HEK293 (cell line): ENCODE data around the gene RPL13A.

Experiments
- CTCF ChIA-PET: fragments of 350-600 bp; formaldehyde crosslinking; extraction: SDS; loops from one replicate; lab custom pipeline; 2021; ENCODE audit warnings: antibody characterized with exemption; lab: Yijun Ruan, JAX
- POLR2A ChIA-PET: fragments of 300-600 bp; formaldehyde crosslinking; extraction: SDS; loops from one replicate; lab custom pipeline; 2020; ENCODE audit warnings: antibody characterized with exemption, inconsistent platforms; lab: Yijun Ruan, JAX
- H3K27ac ChIP-seq: fragments of 200-500 bp; sonication (Bioruptor generic); 2 replicates; pipeline ENCODE4 v1.5.1; 2014; ENCODE audit warnings: low read depth, low read length, control low read depth, inconsistent platforms; ENCODE audit errors: extremely low read depth
- H3K36me3 ChIP-seq, 2 experiments: fragments of 200-500 bp in 1 of 2; sonication (Bioruptor generic) in 1 of 2; 1 replicate in 1 of 2; 2 replicates in 1 of 2; pipeline ENCODE4 v1.5.1; 2014 to 2017; ENCODE audit warnings: inconsistent platforms in 2 of 2, low read length in 2 of 2; ENCODE audit not compliant: control insufficient read depth in 2 of 2, insufficient read depth in 1 of 2
- H3K4me1 ChIP-seq: fragments of 200-500 bp; sonication (Bioruptor generic); 2 replicates; pipeline ENCODE4 v1.5.1; 2014; ENCODE audit warnings: mild to moderate bottlenecking, low read length, inconsistent platforms; ENCODE audit not compliant: control insufficient read depth, insufficient read depth
- H3K4me3 ChIP-seq: 2 replicates; pipeline ENCODE4 v1.5.1; 2011; ENCODE audit warnings: low read depth, mild to moderate bottlenecking, control low read depth, low read length, moderate library complexity
- H3K9me3 ChIP-seq: fragments of 200-500 bp; sonication (Bioruptor generic); 2 replicates; pipeline ENCODE4 v1.5.1; 2014; ENCODE audit warnings: low read depth, low read length, inconsistent platforms; ENCODE audit not compliant: control insufficient read depth, insufficient read depth
- BCL11B ChIP-seq: fragments of 450-650 bp; formaldehyde crosslinking; IDR thresholded peaks from 2 replicates; pipeline ENCODE4 v1.5.1; 2016; ENCODE audit warnings: low read depth, missing biosample characterization, missing genetic modification characterization
- CTCF ChIP-seq: fragments of 450-650 bp; formaldehyde crosslinking; IDR thresholded peaks from 2 replicates; pipeline ENCODE4 v1.5.1; 2016; ENCODE audit warnings: missing biosample characterization, missing genetic modification characterization
- IKZF3 ChIP-seq: fragments of 450-650 bp; IDR thresholded peaks from 2 replicates; pipeline ENCODE4 v1.5.0; 2018; ENCODE audit warnings: missing biosample characterization, mild to moderate bottlenecking, missing genetic modification characterization, moderate library complexity
- KLF17 ChIP-seq: fragments of 450-650 bp; formaldehyde crosslinking; IDR thresholded peaks from 2 replicates; pipeline ENCODE4 v1.5.1; 2016; ENCODE audit warnings: missing biosample characterization, missing genetic modification characterization
- KLF8 ChIP-seq: fragments of 450-650 bp; formaldehyde crosslinking; IDR thresholded peaks from 2 replicates; pipeline ENCODE4 v1.5.1; 2016; ENCODE audit warnings: missing biosample characterization, missing genetic modification characterization
- PATZ1 ChIP-seq: fragments of 450-650 bp; formaldehyde crosslinking; IDR thresholded peaks from 2 replicates; pipeline ENCODE4 v1.5.1; 2016; ENCODE audit warnings: missing biosample characterization, missing genetic modification characterization
- SP3 ChIP-seq: fragments of 450-650 bp; formaldehyde crosslinking; IDR thresholded peaks from 2 replicates; pipeline ENCODE4 v1.5.1; 2016; ENCODE audit warnings: missing biosample characterization, missing genetic modification characterization
- SP7 ChIP-seq: fragments of 450-650 bp; formaldehyde crosslinking; IDR thresholded peaks from 2 replicates; pipeline ENCODE4 v1.5.1; 2016; ENCODE audit warnings: missing biosample characterization, missing genetic modification characterization
- TCF7L2 ChIP-seq: IDR thresholded peaks from 2 replicates; pipeline ENCODE4 v1.6.1; 2011; ENCODE audit warnings: low read depth, mild to moderate bottlenecking, inconsistent platforms, low read length, moderate library complexity, borderline replicate concordance
- TRIM28 ChIP-seq: IDR thresholded peaks from 2 replicates; pipeline ENCODE4 v1.6.1; 2011; ENCODE audit warnings: low read length, control low read depth, borderline replicate concordance
- YY1 ChIP-seq: fragments of 450-650 bp; formaldehyde crosslinking; IDR thresholded peaks from 2 replicates; pipeline ENCODE4 v1.5.1; 2018; ENCODE audit warnings: missing biosample characterization, missing genetic modification characterization
- ZBTB17 ChIP-seq: fragments of 450-650 bp; formaldehyde crosslinking; IDR thresholded peaks from 2 replicates; pipeline ENCODE4 v1.5.1; 2016; ENCODE audit warnings: missing biosample characterization, missing genetic modification characterization
- ZBTB20 ChIP-seq: fragments of 450-650 bp; formaldehyde crosslinking; IDR thresholded peaks from 2 replicates; pipeline ENCODE4 v1.5.1; 2016; ENCODE audit warnings: missing biosample characterization, missing genetic modification characterization
- ZBTB48 ChIP-seq: fragments of 450-650 bp; formaldehyde crosslinking; IDR thresholded peaks from 2 replicates; pipeline ENCODE4 v1.5.1; 2016; ENCODE audit warnings: missing biosample characterization, missing genetic modification characterization
- ZBTB7A ChIP-seq: fragments of 450-650 bp; formaldehyde crosslinking; IDR thresholded peaks from 2 replicates; pipeline ENCODE4 v1.5.1; 2016; ENCODE audit warnings: low read depth, missing biosample characterization, missing genetic modification characterization
- ZNF10 ChIP-seq: fragments of 450-650 bp; formaldehyde crosslinking; IDR thresholded peaks from 2 replicates; pipeline ENCODE4 v1.5.1; 2017; ENCODE audit warnings: missing biosample characterization, missing genetic modification characterization
- ZNF132 ChIP-seq: fragments of 450-650 bp; formaldehyde crosslinking; IDR thresholded peaks from 2 replicates; pipeline ENCODE4 v1.5.1; 2017; ENCODE audit warnings: missing biosample characterization, missing genetic modification characterization, borderline replicate concordance
- ZNF140 ChIP-seq: fragments of 450-650 bp; formaldehyde crosslinking; IDR thresholded peaks from 2 replicates; pipeline ENCODE4 v1.5.1; 2016; ENCODE audit warnings: missing biosample characterization, missing genetic modification characterization
- ZNF148 ChIP-seq: fragments of 450-650 bp; formaldehyde crosslinking; IDR thresholded peaks from 2 replicates; pipeline ENCODE4 v1.5.0; 2017; ENCODE audit warnings: missing biosample characterization, missing genetic modification characterization, borderline replicate concordance
- ZNF169 ChIP-seq: fragments of 450-650 bp; formaldehyde crosslinking; IDR thresholded peaks from 2 replicates; pipeline ENCODE4 v1.5.1; 2016; ENCODE audit warnings: missing biosample characterization, missing genetic modification characterization
- ZNF202 ChIP-seq: fragments of 450-650 bp; formaldehyde crosslinking; IDR thresholded peaks from 2 replicates; pipeline ENCODE4 v1.5.1; 2016; ENCODE audit warnings: missing biosample characterization, missing genetic modification characterization, borderline replicate concordance
- ZNF23 ChIP-seq: fragments of 450-650 bp; formaldehyde crosslinking; IDR thresholded peaks from 2 replicates; pipeline ENCODE4 v1.5.1; 2016; ENCODE audit warnings: missing biosample characterization, missing genetic modification characterization, borderline replicate concordance
- ZNF391 ChIP-seq: fragments of 450-650 bp; formaldehyde crosslinking; IDR thresholded peaks from 2 replicates; pipeline ENCODE4 v1.5.1; 2016; ENCODE audit warnings: low read depth, missing biosample characterization, missing genetic modification characterization, borderline replicate concordance
- ZNF416 ChIP-seq: fragments of 450-650 bp; formaldehyde crosslinking; IDR thresholded peaks from 2 replicates; pipeline ENCODE4 v1.5.1; 2016; ENCODE audit warnings: missing biosample characterization, missing genetic modification characterization
- ZNF580 ChIP-seq: fragments of 450-650 bp; formaldehyde crosslinking; IDR thresholded peaks from 2 replicates; pipeline ENCODE4 v1.5.1; 2016; ENCODE audit warnings: missing biosample characterization, missing genetic modification characterization
- ZNF621 ChIP-seq: fragments of 450-650 bp; formaldehyde crosslinking; IDR thresholded peaks from 2 replicates; pipeline ENCODE4 v1.5.1; 2017; ENCODE audit warnings: missing biosample characterization, missing genetic modification characterization
- ZNF626 ChIP-seq: fragments of 450-650 bp; sonication (Bioruptor Pico); formaldehyde crosslinking; IDR thresholded peaks from 2 replicates; pipeline ENCODE4 v1.5.1; 2018; ENCODE audit warnings: missing biosample characterization, missing genetic modification characterization, inconsistent platforms
- ZNF645 ChIP-seq: fragments of 450-650 bp; formaldehyde crosslinking; IDR thresholded peaks from 2 replicates; pipeline ENCODE4; 2016; ENCODE audit warnings: missing biosample characterization, missing genetic modification characterization
- ZNF707 ChIP-seq: fragments of 450-650 bp; formaldehyde crosslinking; IDR thresholded peaks from 2 replicates; pipeline ENCODE4 v1.5.1; 2016; ENCODE audit warnings: missing biosample characterization, missing genetic modification characterization
- ZNF837 ChIP-seq: fragments of 450-650 bp; formaldehyde crosslinking; IDR thresholded peaks from 2 replicates; pipeline ENCODE4 v1.5.1; 2016; ENCODE audit warnings: missing biosample characterization, missing genetic modification characterization
- ZXDB ChIP-seq: fragments of 450-650 bp; formaldehyde crosslinking; IDR thresholded peaks from 2 replicates; pipeline ENCODE4 v1.5.1; 2016; ENCODE audit warnings: missing biosample characterization, missing genetic modification characterization

Gene RPL13A

GRCh38 chr19:49506575-49507105, 19.2 kb downstream of the RPL13A start:
- Histone ChIP-seq H3K9me3 (no peaks in the 10 kb centered on the region), H3K36me3 (no peaks in the 10 kb centered on the region), H3K27ac (no peak overlapping the region), H3K4me3 (no peak overlapping the region), H3K4me1 (no peaks in the 10 kb centered on the region; the same call in 1 of the 2 replicates)
- ChIA-PET CTCF (interaction anchor here (0.6 to 10.8 kb wide), 19 partner anchors 9 to 692 kb away, joined by 3 to 299 read pairs (median 5); no protein-coding TSS in a partner anchor), POLR2A (interaction anchor here (0.6 to 1.1 kb wide), 4 partner anchors 11 to 260 kb away, joined by 3 to 9 read pairs (median 4); partner anchors contain the start of genes AP2A1 and RPS11)
- TF ChIP-seq KLF17 (tag by site-specific recombination) (no peak), ZNF580 (peak; percentile 35), ZNF202 (no peak), ZNF169 (no peak), ZNF707 (tag by site-specific recombination) (no peak), SP7 (tag by site-specific recombination) (peak; percentile 58), PATZ1 (tag by site-specific recombination) (peak; percentile 36; the same call in 1 of the 2 replicates), ZNF391 (tag by site-specific recombination) (no peak), ZNF645 (tag by site-specific recombination) (no peak), ZNF132 (tag by site-specific recombination) (no peak), ZNF148 (tag by site-specific recombination) (no peak), ZBTB17 (tag by site-specific recombination) (peak; percentile 4; the same call in 1 of the 2 replicates), ZNF23 (tag by site-specific recombination) (no peak), ZBTB48 (tag by site-specific recombination) (peak; percentile 33; the same call in 1 of the 2 replicates), ZNF140 (tag by site-specific recombination) (no peak), ZXDB (tag by site-specific recombination) (peak; percentile 87), KLF8 (tag by site-specific recombination) (peak; percentile 40; the same call in 1 of the 2 replicates), ZNF621 (tag by site-specific recombination) (no peak), BCL11B (0 out of 2 replicates have a peak, but pooled peaks have one; percentile 3), ZNF416 (tag by site-specific recombination) (no peak), YY1 (tag by site-specific recombination) (no peak), ZNF10 (tag by site-specific recombination) (peak; percentile 70), ZBTB20 (tag by site-specific recombination) (no peak), SP3 (tag by site-specific recombination) (peak; percentile 29; the same call in 1 of the 2 replicates), ZNF626 (tag by site-specific recombination) (no peak), ZBTB7A (tag by site-specific recombination) (no peak), TRIM28 (no peak), ZNF837 (no peak), CTCF (tag by site-specific recombination) (peak; percentile 92), IKZF3 (no peak), TCF7L2 (no peak)
